ENCODE results near the gene NANOS3.

GRCh38 chr19:13870873-13871272 lies 6.1 kb upstream of the NANOS3 start:
- no peak for TF ChIP-seq SMAD3 (CRISPR knock-in tag; IDR thresholded peaks at IDR 0.05; ENCODE audit: borderline replicate concordance)
- no peak for TF ChIP-seq ATF6 (CRISPR knock-in tag; IDR thresholded peaks at IDR 0.05)
- TF ChIP-seq CREM (CRISPR knock-in tag; IDR thresholded peaks at IDR 0.05) = no peak
- TF ChIP-seq MLX (CRISPR knock-in tag; IDR thresholded peaks at IDR 0.05) = no peak
- TF ChIP-seq CTCF (IDR thresholded peaks at IDR 0.05) = no peak
- TF ChIP-seq KAT7 (CRISPR knock-in tag; IDR thresholded peaks at IDR 0.05; ENCODE audit: borderline replicate concordance) = no peak
- no peak for TF ChIP-seq USF1 (CRISPR knock-in tag; IDR thresholded peaks at IDR 0.05)
- no peak for TF ChIP-seq TCF7 (CRISPR knock-in tag; IDR thresholded peaks at IDR 0.05; ENCODE audit: low read depth)
- no peak for TF ChIP-seq NR3C1 (CRISPR knock-in tag; conservative IDR thresholded peaks at IDR 0.05; ENCODE audit: low read depth)
- TF ChIP-seq ATF2 (CRISPR knock-in tag; IDR thresholded peaks at IDR 0.05; ENCODE audit: borderline replicate concordance, low read depth) = no peak
- TF ChIP-seq MAX (CRISPR knock-in tag; IDR thresholded peaks at IDR 0.05) = no peak
- no peak for TF ChIP-seq RELA (CRISPR knock-in tag; IDR thresholded peaks at IDR 0.05; ENCODE audit: borderline replicate concordance)

Data from WTC11 (cell line).